GM08714 (cell line): ENCODE results near the gene PRKAA2.
A peak's percentile ranks its signal among the peaks of the same experiment; 100 is the strongest.
"Not testable (repeated sequence)": the region's sequence is repeated elsewhere in the genome, so short reads cannot be mapped to it uniquely, and the experiment has no call there.

Experiments used
- H3K4me3 ChIP-seq: fragments of 200-500 bp; sonication (Bioruptor generic); 2 replicates; pipeline ENCODE4 v1.5.1; 2014; ENCODE audit warnings: mild to moderate bottlenecking, low read length, inconsistent platforms
- ZNF274 ChIP-seq: IDR thresholded peaks from 2 replicates; pipeline ENCODE4 v1.6.1; 2012; ENCODE audit warnings: mild to moderate bottlenecking, low read depth, low read length

The PRKAA2 gene

DNA sequence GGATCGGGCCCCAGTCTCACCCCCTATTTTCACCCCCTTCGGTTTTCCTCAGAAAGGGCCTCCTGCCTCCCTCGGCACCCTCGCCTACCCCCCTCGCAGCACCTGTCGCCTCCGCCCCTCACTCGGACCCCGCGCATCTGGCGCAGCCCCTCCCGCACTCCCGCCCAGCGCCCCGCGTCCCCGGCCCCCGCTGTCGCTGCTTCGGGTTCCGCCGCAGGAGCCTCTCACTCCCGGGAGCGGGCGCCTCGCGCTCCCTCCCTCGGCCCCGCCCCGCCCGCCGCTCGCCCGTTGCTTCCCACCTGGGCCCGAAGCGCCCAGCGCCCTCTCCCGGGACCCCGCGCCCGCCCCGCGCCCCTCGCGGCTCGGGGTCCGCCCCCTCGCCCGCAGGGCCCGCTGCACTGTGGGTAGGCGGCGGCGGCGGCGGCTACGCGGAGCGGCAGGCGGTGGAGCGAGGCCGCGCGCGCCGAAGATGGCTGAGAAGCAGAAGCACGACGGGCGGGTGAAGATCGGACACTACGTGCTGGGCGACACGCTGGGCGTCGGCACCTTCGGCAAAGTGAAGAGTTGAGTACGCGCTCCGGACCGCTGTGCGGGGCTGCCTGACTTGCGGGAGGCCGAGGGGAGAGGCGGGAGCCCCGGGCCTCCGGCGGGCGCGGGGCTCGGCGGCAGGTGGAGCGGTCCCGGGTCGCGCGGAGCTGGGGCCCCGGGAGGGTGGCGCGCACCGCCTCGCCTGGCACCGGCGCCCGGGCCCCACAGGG lies at the start of gene PRKAA2:
PRKAA2 (plus strand) TSS at position 396 of the 758 bp plus-strand sequence; CDS start at position 470, 74 bp downstream.
- TF ChIP-seq ZNF274: no peak
- H3K4me3 ChIP-seq: peak within 1 kb of the TSS; percentile 28

DNA sequence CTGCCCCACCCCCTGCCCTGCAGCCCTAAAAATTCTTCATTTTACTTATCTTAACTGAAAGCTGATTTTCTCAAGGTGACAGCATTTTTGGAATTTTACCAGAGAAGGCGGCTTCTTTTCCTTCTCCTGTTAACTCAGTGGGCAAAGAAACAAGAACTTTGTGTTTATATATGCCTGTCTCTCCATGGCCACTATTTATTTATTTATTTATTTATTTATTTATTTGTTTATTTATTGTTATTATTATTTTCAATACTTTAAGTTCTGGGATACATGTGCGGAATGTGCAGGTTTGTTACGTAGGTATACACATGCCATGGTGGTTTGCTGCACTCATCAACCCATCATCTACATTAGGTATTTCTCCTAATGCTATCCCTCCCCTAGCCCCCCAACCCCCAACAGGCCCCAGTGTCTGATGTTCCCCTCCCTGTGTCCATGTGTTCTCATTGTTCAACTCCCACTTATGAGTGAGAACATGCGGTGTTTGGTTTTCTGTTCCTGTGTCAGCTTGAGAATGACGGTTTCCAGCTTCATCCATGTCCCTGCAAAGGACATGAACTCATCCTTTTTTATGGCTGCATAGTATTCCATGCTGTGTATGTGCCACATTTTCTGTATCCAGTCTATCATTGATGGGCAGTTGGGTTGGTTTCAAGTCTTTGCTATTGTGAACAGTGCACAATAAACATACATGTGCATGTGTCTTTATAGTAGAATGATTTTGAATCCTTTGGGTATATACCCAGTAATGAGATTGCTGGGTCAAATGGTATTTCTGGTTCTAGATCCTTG lies 49.5 kb upstream of the PRKAA2 start:
- H3K4me3 ChIP-seq: not testable (repeated sequence)

DNA sequence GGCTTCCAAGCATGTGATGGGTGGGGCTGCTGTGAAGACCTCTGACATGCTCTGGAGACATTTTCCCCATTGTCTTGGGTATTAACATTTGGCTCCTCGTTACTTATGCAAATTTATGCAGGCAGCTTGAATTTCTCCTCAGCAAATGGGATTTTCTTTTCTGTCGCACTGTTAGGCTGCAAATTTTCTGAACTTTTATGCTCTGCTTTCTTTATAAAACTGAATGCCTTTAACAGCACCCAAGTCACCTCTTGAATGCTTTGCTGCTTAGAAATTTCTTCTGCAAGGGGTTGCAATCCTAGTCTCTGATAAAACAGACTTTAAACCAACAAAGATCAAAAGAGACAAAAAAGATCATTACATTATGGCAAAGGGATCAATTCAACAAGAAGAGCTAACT lies 35.0 kb upstream of the PRKAA2 start:
- H3K4me3 ChIP-seq: not testable (repeated sequence)

DNA sequence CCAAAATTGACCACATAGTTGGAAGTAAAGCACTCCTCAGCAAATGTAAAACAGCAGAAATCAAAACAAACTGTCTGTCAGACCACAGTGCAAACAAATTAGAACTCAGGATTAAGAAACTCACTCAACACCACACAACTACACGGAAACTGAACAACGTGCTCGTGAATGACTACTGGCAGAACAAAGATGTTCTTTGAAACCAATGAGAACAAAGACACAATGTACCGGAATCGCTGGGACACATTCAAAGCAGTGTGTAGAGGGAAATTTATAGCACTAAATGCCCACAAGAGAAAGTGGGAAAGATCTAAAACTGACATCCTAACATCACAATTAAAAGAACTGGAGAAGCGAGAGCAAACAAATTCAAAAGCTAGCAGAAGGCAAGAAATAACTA lies 34.3 kb upstream of the PRKAA2 start:
- not testable (repeated sequence) for H3K4me3 ChIP-seq

DNA sequence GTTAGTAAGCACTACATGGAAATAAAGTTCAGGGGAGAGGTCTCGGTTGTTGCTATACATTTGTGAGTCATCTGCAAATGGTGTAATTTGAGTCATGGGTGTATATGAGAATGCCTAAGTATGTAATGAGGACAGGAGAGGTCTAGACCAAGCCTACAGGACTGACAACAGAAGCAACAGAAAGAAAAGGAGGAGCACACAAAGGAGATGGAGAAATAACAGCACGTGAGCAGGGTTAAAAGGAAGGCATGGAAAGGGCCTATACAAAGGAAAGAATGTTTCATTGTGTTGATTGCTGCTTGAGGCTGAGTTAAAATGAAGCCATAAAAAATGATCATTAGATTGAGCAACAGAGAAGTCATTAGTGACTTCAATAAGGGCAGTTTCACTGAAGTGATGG lies 28.0 kb upstream of the PRKAA2 start:
- no peak overlapping the region for H3K4me3 ChIP-seq
- TF ChIP-seq ZNF274: no peak

DNA sequence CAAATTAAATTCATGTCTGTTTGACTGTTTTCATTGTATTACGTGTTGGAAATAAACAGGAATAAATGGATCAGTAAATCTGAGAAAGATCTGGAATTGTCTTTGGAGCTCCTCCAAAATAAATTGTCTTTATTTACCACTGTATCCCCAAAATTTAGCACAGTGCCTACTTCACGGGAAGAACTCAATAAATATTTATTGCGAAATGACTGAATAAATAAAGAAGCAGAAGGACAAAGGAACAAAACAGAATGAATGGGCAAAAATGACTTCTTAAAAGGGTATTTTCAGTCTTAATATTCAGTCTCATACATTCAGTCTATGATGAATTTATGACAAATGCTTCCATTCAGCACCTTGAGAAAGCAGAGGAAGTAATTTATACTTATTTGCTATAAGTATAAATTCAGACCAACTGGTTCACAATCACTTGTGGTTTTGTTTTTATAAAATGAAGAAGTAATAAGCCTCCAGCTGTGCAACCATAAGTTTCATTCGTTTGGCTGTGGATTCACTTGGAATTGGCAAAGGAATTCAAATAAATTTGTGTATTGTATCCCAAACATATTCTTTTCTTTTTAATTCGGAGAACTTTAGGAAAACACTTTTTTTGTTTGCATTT lies 19.2 kb upstream of the PRKAA2 start:
- TF ChIP-seq ZNF274: no peak
- no peak overlapping the region for H3K4me3 ChIP-seq

DNA sequence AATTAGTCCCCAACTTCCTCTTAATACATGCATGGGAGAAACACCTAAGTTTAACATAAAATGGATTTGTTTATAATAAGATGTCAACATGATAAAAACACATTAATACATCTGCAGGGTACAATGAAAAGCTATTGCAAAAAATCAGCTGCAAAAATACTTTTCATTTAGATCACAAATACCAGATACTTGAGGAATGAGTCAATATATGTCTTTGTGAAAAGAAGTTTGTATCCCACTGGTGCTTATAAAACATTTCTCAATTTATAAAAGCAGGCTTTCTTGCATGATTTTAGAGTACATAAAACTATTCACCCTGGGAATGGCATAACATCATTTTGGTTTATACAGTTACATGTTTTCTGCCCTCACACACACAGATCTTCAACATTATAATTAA lies 18.6 kb upstream of the PRKAA2 start:
- TF ChIP-seq ZNF274: no peak
- no peak overlapping the region for H3K4me3 ChIP-seq

DNA sequence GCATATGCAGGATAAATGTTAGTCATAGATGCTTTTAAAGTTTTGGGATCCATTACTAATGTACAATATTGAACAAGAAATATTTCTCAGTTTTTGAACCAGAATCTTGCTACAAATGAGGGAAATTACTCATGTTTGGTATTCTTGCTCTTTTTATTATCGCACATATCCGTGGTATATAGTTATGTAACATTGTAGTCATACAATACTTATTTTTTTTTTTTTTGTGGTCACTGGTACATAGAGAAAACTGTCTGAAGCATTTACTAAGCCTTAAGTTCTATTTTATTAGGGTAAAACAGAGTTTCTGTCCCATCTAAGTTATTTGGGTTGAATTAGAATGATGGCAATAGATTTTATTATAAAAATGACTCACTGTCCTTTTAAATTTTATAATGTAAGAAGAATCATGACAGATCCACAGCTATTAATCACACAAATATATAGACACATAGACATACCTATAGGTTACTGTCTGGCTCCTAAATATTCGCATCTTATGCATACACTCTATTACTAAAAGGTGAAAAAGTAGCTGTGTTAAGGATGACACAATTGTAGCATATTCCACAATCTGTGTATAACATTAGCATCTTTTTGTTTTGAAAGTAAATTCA lies 18.0 kb upstream of the PRKAA2 start:
- TF ChIP-seq ZNF274: no peak
- no peak overlapping the region for H3K4me3 ChIP-seq

DNA sequence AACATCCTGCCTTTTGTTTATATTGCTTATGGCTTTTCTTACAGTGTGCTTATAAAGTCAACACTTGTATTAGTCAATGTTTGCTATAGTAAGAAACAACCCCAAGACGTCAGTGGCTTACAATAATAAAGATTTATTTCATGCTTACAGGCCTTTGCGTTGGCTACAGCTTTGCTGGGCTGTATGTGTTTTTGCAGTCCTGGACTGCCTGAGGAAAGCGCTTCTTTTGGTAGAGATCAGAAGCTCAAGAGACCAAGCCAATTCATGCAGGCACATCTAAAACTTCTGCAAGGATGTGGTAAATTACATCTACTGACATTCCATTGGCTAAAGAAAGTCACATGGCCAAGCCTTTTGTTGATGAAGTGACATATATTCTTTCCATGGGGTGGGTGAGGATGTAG lies 17.5 kb upstream of the PRKAA2 start:
- H3K4me3 ChIP-seq: no peak overlapping the region
- TF ChIP-seq ZNF274: no peak

DNA sequence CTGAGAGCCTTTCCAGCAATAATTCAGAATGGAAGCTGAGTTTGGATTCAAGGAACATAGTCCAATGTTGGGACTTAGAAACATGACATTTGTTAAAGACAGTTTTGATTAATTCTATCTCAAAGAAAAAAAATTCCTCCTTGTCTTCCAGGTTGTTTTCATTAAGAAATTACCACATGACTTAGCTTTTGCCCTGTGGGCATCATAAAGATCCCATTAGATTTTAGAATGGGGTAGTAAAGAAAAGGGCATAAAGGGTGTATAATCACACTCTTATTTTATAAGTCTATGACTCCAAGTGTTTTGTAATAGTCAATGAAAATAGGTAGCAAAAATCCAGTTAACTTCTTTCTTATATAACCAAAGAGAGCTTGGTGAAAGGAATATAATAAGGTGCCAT lies 14.3 kb upstream of the PRKAA2 start:
- no peak for TF ChIP-seq ZNF274
- no peak overlapping the region for H3K4me3 ChIP-seq

DNA sequence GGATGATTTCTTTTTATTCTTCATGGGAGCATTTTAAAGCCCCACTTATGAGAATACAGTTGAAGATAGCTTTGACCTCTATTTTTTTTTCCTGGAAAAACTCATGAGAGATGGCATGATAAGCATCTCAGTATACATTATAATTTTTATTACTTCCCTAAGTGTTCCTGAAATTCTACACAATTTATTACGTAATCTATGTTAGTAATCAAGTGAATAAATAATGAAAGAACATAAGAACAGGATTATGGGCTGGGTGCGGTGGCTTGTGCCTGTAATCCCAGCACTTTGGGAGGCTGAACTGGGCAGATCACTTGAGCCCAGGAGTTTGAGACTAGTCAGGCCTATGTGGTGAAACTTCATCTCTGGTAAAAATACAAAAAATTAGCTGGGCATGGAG lies 13.2 kb upstream of the PRKAA2 start:
- no peak for TF ChIP-seq ZNF274
- no peak overlapping the region for H3K4me3 ChIP-seq

DNA sequence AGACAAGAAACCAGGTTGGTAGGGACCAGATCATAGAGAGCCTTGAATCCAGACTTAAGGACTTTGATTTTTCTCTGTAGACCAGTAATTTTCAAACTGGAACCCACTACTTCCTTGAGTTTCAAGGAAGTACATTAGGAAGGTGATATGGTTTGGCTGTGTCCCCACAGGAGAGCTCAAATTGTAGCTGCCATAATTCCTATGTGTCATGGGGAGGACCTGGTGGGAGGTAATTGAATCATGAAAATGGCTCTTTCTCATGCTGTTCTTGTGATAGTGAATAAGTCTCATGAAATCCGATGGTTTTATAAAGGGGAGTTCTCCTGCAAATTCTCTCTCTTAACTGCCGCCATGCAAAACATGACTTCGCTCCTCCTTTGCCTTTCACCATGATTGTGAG lies 10.1 kb upstream of the PRKAA2 start:
- no peak overlapping the region for H3K4me3 ChIP-seq
- no peak for TF ChIP-seq ZNF274

DNA sequence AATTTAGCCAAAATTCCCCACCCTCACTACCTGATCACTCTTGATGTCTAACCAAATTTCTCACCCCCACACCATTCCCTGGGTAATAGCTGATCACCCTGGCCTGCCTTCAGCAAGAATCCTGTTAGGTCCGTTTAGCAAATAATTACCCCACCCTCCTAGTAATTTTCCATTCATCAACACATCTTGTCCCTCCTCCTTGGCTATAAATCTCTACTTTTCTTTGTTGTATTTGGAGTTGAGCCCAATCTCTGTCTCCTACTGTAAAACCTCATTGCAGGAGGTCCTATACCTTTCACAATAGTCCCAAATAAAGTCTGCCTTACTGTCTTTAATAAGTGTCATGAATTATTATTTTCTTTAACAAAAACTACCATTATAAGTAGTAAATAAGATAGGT lies 6.9 kb upstream of the PRKAA2 start:
- no peak overlapping the region for H3K4me3 ChIP-seq
- TF ChIP-seq ZNF274: no peak

DNA sequence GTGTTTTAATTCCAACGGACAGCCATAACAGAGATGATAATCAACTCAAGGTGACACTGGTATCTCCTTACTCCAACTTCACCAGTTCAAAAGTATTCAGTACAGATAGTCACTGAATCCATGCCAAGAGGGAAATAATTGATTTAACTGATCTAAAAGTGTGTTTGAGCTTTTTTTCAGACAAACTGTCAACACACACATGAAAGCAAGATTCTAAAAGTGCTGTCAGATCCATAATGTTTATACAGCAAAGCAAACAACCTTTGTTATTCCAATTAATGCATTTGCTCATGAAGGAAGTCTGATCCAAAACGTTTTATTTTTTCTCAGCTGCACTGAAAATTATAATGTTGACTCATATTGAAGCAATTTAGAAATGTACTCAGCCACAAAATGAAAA lies 5.9 kb upstream of the PRKAA2 start:
- TF ChIP-seq ZNF274: no peak
- no peak overlapping the region for H3K4me3 ChIP-seq

DNA sequence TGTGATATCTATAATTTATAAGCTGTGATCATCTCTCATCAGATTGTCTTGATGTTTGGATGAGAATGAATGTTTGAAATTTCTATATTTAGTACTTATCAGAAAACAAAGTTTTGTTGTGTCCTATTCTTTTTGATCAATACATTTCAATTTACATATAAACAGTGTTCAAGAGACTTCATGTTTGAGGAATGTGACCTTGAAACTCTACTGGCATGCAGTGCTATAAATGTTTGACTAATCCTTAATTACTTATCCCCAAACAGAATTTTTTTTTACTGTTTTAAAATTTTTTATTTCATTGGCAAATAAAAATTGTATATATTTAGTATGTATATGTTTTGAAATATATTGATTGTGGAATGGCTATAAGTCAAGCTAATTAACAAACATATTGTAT lies 1.5 kb upstream of the PRKAA2 start:
- no peak overlapping the region for H3K4me3 ChIP-seq
- TF ChIP-seq ZNF274: no peak
